Fibroblast of the aortic adventitia (primary cell): Measurements from ENCODE around the gene MAN1C1. TPM values are rescaled to one million over a fixed set of nuclear protein-coding genes. Genes with fewer than 3 reads are reported as not detected.
"Not testable (repeated sequence)": the region's sequence is repeated elsewhere in the genome, so short reads cannot be mapped to it uniquely, and the experiment has no call there.

Experiments
- DNase-seq: peaks from one replicate; pipeline ENCODE4 v3.0.0-alpha.2; 2010; ENCODE audit warnings: low read depth
- H3K4me3 ChIP-seq: 2 replicates; pipeline ENCODE4 v1.5.1; 2011; ENCODE audit warnings: low read depth, mild to moderate bottlenecking, control low read depth, low read length, moderate library complexity
- total RNA-seq: library from RNA; depleted of rRNA; stranded (reverse); fragments of >200 nt; gene quantifications from 2 replicates; pipeline ENCODE4 v1.2.3, GENCODE V29; 2012; ENCODE audit warnings: low replicate concordance
- TF ChIP-seq, protein P1 (sequence below): IDR thresholded peaks from 2 replicates; pipeline ENCODE4 v1.5.1; 2011; ENCODE audit warnings: mild to moderate bottlenecking, low read length, control low read depth, inconsistent platforms; ENCODE audit not compliant: insufficient read depth

The MAN1C1 gene
- total RNA-seq, 1 donor: 6.6 TPM

GRCh38 chr1:25583519-25584370 is 32.8 kb upstream of the MAN1C1 start:
- DNase-seq: no peak
- H3K4me3 ChIP-seq: no peak overlapping the region
- TF ChIP-seq, protein P1, sequence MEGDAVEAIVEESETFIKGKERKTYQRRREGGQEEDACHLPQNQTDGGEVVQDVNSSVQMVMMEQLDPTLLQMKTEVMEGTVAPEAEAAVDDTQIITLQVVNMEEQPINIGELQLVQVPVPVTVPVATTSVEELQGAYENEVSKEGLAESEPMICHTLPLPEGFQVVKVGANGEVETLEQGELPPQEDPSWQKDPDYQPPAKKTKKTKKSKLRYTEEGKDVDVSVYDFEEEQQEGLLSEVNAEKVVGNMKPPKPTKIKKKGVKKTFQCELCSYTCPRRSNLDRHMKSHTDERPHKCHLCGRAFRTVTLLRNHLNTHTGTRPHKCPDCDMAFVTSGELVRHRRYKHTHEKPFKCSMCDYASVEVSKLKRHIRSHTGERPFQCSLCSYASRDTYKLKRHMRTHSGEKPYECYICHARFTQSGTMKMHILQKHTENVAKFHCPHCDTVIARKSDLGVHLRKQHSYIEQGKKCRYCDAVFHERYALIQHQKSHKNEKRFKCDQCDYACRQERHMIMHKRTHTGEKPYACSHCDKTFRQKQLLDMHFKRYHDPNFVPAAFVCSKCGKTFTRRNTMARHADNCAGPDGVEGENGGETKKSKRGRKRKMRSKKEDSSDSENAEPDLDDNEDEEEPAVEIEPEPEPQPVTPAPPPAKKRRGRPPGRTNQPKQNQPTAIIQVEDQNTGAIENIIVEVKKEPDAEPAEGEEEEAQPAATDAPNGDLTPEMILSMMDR: no peak

- no peak for DNase-seq
Measured at GRCh38 chr1:25586181-25586588, 30.4 kb upstream of the MAN1C1 start.

DNA sequence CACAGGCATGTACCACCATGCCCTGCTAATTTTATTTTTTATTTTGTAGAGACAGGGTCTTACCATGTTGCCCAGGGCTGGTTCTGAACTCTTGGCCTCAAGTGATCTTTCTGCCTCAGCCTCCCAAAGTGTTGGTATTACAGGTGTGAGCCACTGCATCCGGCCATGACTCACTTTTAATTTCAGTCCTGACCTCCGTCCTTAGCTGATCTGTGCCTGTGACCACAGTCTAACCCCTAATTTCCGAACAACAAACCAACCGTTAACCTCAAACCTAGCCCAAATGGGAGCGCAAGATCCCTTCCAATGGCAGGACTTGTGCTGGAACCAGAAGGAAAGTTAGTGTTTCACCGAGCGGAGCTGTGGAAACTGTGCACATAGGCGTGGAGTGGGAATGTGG is 29.3 kb upstream of the MAN1C1 start:
- no peak overlapping the region for H3K4me3 ChIP-seq
- no peak for DNase-seq
- TF ChIP-seq, protein P1: no peak

More at GRCh38 chr1:25586181-25586588, 30.4 kb upstream of the MAN1C1 start:
- TF ChIP-seq, protein P1: no peak
- no peak overlapping the region for H3K4me3 ChIP-seq

DNA sequence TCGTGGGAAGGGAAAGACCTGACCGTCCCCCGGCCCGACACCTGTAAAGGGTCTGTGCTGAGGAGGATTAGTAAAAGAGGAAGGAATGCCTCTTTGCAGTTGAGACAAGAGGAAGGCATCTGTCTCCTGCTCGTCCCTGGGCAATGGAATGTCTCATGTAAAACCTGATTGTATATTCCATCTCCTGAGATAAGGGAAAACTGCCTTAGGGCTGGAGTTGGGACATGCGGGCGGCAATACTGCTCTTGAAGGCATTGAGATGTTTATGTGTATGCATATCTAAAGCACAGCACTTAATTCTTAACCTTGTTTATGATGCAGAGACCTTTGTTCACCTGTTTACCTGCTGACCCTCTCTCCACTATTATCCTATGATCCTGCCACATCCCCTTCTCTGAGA is 28.4 kb upstream of the MAN1C1 start:
- not testable (repeated sequence) for H3K4me3 ChIP-seq, DNase-seq

DNA sequence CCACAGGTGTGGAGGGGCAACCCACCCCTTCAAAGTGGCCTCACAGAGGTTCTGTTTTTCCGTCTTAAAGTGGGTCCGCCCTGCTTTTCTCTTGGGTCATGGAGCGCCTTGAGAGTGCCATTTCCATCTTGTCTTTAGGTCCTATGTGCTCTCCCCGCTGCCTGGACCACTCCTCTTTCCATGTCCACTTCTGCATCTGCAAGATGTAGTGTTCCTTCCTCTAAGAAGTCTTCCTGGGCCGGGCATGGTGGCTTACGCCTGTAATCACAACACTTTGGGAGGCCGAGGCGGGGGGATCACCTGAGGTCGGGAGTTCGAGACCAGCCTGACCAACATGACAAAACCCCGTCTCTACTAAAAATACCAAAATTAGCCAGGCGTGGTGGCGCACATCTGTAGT is 27.8 kb upstream of the MAN1C1 start:
- DNase-seq, H3K4me3 ChIP-seq: not testable (repeated sequence)

GRCh38 chr1:25590096-25590824 is 26.3 kb upstream of the MAN1C1 start:
- DNase-seq: peak; percentile 67
- TF ChIP-seq, protein P1: peak; percentile 38
- H3K4me3 ChIP-seq: no peak overlapping the region

GRCh38 chr1:25593861-25594260 is 22.7 kb upstream of the MAN1C1 start:
- TF ChIP-seq, protein P1: no peak
- DNase-seq: no peak
- H3K4me3 ChIP-seq: no peak overlapping the region

DNA sequence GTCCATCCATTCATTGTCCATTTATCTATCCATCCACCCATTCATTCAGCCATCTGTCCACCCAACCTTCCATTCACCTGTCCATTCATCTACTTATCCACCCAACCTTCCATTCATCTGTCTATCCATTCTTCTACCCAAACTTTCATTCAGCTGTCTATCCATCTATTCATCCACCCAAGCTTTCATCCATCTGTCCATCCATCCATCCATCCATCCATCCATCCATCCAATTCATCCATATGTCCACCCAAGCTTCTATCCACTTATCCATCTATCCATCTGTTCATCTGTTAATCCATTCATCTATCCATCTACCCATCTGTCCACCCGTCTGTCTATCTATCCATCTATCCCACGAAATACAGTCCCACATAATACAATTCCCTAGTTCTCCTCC is 21.6 kb upstream of the MAN1C1 start:
- no peak for DNase-seq
- no peak overlapping the region for H3K4me3 ChIP-seq
- TF ChIP-seq, protein P1: no peak

DNA sequence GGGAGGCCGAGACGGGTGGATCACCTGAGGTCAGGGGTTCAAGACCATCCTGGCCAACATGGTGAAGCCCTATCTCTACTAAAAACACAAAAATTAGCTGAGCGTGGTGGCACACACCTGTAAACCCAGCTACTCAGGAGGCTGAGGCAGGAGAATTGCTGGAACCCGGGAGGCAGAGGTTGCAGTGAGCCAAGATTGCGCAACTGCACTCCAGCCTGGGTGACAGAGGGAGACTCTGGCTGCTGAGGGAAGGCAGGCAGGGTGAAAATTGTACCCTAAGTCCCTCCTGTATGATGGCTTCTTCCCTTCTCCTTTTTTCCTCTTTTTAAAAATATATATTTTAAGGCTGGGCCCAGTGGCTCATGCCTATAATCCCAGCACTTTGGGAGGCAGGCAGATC is 19.9 kb upstream of the MAN1C1 start:
- not testable (repeated sequence) for DNase-seq, H3K4me3 ChIP-seq
